ENCODE data around the gene VPS13D.

Gene VPS13D

DNA sequence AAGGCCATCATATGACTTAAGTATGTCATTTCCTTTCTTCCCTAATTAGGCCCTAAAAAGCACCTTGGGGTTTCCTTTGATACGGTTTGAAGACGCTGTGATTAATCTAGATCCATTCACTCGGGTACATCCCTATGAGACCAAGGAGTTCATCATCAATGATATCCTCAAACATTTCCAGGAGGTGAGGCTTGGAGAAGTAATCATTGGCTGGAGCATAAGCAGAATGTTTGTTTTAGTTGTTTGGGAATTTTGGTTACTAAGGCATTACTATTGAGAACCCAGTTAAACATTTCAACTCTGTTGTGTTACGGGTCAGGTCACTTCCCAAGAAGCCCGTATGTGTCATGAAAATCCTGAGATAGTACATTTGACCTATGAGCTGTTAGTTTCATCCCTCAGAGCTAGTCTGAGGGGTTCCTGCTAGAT, 185.2 kb downstream of the VPS13D start:
- peaks cover 44% of the 10 kb centered on the region for H3K36me3 ChIP-seq (ENCODE audit: control insufficient read depth, insufficient read depth, low read length)
- WGBS, 2 experiments (ENCODE audit: insufficient coverage in 2 of 2): 93 to 100% methylated on average over 2 to 3 of the region's 5 CpGs
- peaks cover 3% of the 10 kb centered on the region for H3K9me3 ChIP-seq (ENCODE audit: control insufficient read depth, low read length)
- no peaks in the 10 kb centered on the region for H3K4me1 ChIP-seq (ENCODE audit: control insufficient read depth, insufficient read depth, low read length, poor library complexity, severe bottlenecking)
- H3K4me3 ChIP-seq (ENCODE audit: extremely low read depth, insufficient read depth, low read length, poor library complexity, severe bottlenecking): no peak overlapping the region
- H3K27ac ChIP-seq (ENCODE audit: low read depth, low read length, severe bottlenecking): no peak overlapping the region

DNA sequence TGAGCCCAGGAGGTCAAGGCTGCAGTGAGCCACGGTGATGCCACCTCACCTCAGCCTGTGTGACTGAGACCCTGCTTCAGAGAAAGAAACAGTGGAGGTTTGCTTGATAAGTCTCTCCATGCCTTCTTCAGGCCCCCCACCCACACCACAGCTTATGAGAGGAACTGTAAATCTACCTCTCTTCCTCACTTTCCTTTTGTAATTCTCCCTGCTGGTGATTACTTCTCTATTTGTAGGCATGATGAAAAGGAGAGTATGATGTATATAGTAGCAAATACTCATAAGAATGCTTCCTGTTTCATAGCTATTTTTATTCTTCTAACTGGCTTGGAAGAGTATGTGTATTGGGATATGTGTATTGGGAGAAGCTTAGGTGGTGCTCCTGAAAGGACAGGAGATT, 186.3 kb downstream of the VPS13D start:
- H3K36me3 ChIP-seq (ENCODE audit: control insufficient read depth, insufficient read depth, low read length): peaks cover 41% of the 10 kb centered on the region
- 100% methylated on average over 1 of the region's 1 CpG for WGBS, 2 experiments (ENCODE audit: insufficient coverage in 2 of 2)

DNA sequence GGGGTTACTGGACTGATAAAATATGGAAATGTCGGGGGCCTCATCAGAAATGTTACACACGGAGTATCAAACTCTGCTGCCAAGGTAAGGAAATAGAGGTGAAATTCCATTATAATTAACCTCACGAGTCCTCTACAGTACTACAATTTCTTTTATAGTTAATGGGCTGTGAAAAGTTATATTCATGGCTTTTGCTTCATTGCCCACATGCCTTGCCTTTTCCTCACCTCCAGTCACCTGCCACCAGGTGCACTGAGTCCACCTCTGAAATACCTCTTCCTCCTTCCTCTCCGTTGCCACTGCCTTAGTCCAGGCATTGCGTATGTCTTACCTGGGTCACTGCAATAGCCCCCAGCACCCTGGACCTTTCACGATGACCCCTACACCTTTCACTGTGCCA, 186.9 kb downstream of the VPS13D start:
- peaks cover 36% of the 10 kb centered on the region for H3K36me3 ChIP-seq (ENCODE audit: control insufficient read depth, insufficient read depth, low read length)
- H3K27ac ChIP-seq (ENCODE audit: low read depth, low read length, severe bottlenecking): no peak overlapping the region
- 87 to 100% methylated on average over 3 of the region's 6 CpGs for WGBS, 2 experiments (ENCODE audit: insufficient coverage in 2 of 2)
- no peak overlapping the region for H3K4me3 ChIP-seq (ENCODE audit: extremely low read depth, insufficient read depth, low read length, poor library complexity, severe bottlenecking)
- no peaks in the 10 kb centered on the region for H3K4me1 ChIP-seq (ENCODE audit: control insufficient read depth, insufficient read depth, low read length, poor library complexity, severe bottlenecking)
- H3K9me3 ChIP-seq (ENCODE audit: control insufficient read depth, low read length): no peaks in the 10 kb centered on the region

More for the DNA sequence above, 186.3 kb downstream of the VPS13D start:
- Histone ChIP-seq H3K4me3 (ENCODE audit: extremely low read depth, insufficient read depth, low read length, poor library complexity, severe bottlenecking) (no peak overlapping the region), H3K27ac (ENCODE audit: low read depth, low read length, severe bottlenecking) (no peak overlapping the region), H3K4me1 (ENCODE audit: control insufficient read depth, insufficient read depth, low read length, poor library complexity, severe bottlenecking) (no peaks in the 10 kb centered on the region), H3K9me3 (ENCODE audit: control insufficient read depth, low read length) (no peaks in the 10 kb centered on the region)

DNA sequence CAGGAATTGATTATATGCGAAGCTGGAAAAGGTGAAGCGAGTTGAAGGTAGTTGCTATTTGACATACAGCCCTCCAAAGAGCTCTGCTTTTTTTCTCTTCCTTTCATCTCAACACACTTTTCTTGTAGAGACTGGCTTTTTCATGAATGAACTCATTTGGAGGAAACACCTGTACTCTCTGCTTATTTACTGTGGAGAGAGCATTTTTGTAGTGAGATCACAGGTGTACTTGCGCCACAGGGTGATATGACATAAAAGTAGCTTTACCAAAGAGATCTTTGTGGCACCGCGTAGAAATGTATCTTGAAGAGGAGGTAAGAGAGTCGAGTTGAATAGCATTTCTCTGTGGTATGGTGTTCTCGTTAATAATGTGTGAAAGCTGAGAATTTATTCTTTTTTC, 187.6 kb downstream of the VPS13D start:
- H3K4me3 ChIP-seq (ENCODE audit: extremely low read depth, insufficient read depth, low read length, poor library complexity, severe bottlenecking): no peak overlapping the region
- WGBS, 2 experiments (ENCODE audit: insufficient coverage in 2 of 2): 95 to 100% methylated on average over 1 to 4 of the region's 7 CpGs
- no peak overlapping the region for H3K27ac ChIP-seq (ENCODE audit: low read depth, low read length, severe bottlenecking)
- no peaks in the 10 kb centered on the region for H3K9me3 ChIP-seq (ENCODE audit: control insufficient read depth, low read length)
- no peaks in the 10 kb centered on the region for H3K4me1 ChIP-seq (ENCODE audit: control insufficient read depth, insufficient read depth, low read length, poor library complexity, severe bottlenecking)
- peaks cover 31% of the 10 kb centered on the region for H3K36me3 ChIP-seq (ENCODE audit: control insufficient read depth, insufficient read depth, low read length)

DNA sequence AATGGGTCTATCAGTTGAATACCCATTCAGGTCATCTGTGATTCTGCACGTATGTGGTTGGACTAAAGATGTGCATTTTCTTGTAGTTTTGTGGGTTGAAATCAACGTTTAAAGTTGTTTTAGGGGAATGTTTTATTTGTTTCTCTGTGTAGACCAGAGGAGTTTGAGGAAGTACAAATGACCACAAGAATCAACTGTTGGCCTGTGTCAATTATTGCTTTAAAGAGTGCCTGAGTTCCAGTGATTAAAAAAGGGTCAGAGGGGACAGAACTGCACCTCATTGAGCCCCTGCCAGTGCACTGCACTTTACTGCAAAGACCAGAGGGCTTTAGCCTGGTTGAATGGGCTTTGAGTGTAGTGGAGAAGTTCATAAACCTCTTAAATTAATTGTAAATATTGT, 190.3 kb downstream of the VPS13D start:
- Histone ChIP-seq H3K4me1 (ENCODE audit: control insufficient read depth, insufficient read depth, low read length, poor library complexity, severe bottlenecking) (no peaks in the 10 kb centered on the region), H3K27ac (ENCODE audit: low read depth, low read length, severe bottlenecking) (no peak overlapping the region), H3K36me3 (ENCODE audit: control insufficient read depth, insufficient read depth, low read length) (peaks cover 30% of the 10 kb centered on the region), H3K4me3 (ENCODE audit: extremely low read depth, insufficient read depth, low read length, poor library complexity, severe bottlenecking) (no peak overlapping the region), H3K9me3 (ENCODE audit: control insufficient read depth, low read length) (no peaks in the 10 kb centered on the region)
- WGBS, 2 experiments (ENCODE audit: insufficient coverage in 2 of 2): 92 to 100% methylated on average over 2 of the region's 2 CpGs

DNA sequence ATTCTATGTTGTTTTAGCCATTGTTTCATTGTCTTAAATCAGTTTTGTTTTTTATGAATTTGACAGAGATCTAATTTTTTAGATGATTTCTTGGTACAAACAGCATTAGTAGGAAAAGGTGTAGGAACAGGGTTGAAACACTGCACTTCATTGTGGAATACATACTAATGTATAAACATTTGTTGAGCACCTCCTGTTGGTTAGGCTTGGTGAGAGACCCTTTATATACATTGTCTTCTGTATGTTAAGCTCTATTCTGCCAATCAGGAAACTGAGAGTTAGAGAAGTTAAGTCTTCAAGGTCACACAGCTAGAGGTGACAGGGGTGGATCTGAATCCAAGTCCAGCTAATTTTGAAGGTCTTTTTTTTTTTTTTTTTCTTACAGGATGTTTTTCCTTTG, 192.7 kb downstream of the VPS13D start:
- Histone ChIP-seq H3K27ac (ENCODE audit: low read depth, low read length, severe bottlenecking) (no peak overlapping the region), H3K4me1 (ENCODE audit: control insufficient read depth, insufficient read depth, low read length, poor library complexity, severe bottlenecking) (no peaks in the 10 kb centered on the region), H3K4me3 (ENCODE audit: extremely low read depth, insufficient read depth, low read length, poor library complexity, severe bottlenecking) (no peak overlapping the region), H3K9me3 (ENCODE audit: control insufficient read depth, low read length) (no peaks in the 10 kb centered on the region), H3K36me3 (ENCODE audit: control insufficient read depth, insufficient read depth, low read length) (peaks cover 10% of the 10 kb centered on the region)

DNA sequence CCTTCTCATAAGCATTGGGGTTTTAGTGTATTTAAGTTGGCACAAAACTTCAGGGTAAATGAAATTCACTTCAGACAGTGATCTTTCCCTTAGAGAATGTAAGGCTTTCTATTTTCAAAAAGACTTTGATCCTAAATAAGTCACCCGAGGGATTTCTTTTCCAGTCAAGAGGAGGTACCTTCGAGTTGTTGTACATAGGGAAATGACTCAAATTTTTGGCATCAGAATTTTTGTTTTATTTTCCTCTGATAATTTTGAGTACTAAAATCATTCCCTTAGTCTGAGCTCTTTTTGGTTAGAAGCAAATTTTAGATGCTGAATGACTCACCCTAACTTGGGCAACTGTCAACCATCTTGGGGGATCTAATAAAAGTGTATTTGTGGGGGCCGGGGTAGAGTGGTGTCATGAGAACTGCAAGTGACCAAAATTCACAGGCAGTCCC, 194.3 kb downstream of the VPS13D start:
- Histone ChIP-seq H3K36me3 (ENCODE audit: control insufficient read depth, insufficient read depth, low read length) (peaks cover 4% of the 10 kb centered on the region), H3K4me3 (ENCODE audit: extremely low read depth, insufficient read depth, low read length, poor library complexity, severe bottlenecking) (no peak overlapping the region), H3K4me1 (ENCODE audit: control insufficient read depth, insufficient read depth, low read length, poor library complexity, severe bottlenecking) (no peaks in the 10 kb centered on the region), H3K9me3 (ENCODE audit: control insufficient read depth, low read length) (no peaks in the 10 kb centered on the region), H3K27ac (ENCODE audit: low read depth, low read length, severe bottlenecking) (no peak overlapping the region)
- WGBS, 2 experiments (ENCODE audit: insufficient coverage in 2 of 2): 84% methylated on average over 2 of the region's 3 CpGs; no CpG with 5 or more reads in 1 of the 2 experiments

DNA sequence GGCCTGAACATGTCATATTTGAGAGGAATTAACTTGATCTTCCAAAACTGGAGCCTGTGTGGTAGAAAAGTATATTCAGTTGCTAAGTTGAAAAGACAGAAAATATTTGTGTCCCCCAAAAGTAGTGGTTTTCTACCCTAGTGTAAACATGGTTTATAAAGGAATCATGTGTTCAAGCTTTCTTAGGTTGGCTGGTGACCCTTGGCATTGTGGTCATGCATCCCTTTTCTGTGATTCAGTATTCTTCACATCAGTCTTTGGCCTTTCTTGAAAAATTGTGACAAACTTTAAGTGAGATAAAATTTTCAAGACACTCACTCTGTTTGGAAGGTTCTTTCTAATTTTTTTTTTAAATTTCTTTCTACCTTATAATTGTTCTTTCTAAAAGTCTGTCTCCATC, 195.0 kb downstream of the VPS13D start:
- no peaks in the 10 kb centered on the region for H3K4me1 ChIP-seq (ENCODE audit: control insufficient read depth, insufficient read depth, low read length, poor library complexity, severe bottlenecking)
- H3K9me3 ChIP-seq (ENCODE audit: control insufficient read depth, low read length): no peaks in the 10 kb centered on the region
- H3K27ac ChIP-seq (ENCODE audit: low read depth, low read length, severe bottlenecking): no peak overlapping the region
- peaks cover 3% of the 10 kb centered on the region for H3K36me3 ChIP-seq (ENCODE audit: control insufficient read depth, insufficient read depth, low read length)
- no peak overlapping the region for H3K4me3 ChIP-seq (ENCODE audit: extremely low read depth, insufficient read depth, low read length, poor library complexity, severe bottlenecking)

DNA sequence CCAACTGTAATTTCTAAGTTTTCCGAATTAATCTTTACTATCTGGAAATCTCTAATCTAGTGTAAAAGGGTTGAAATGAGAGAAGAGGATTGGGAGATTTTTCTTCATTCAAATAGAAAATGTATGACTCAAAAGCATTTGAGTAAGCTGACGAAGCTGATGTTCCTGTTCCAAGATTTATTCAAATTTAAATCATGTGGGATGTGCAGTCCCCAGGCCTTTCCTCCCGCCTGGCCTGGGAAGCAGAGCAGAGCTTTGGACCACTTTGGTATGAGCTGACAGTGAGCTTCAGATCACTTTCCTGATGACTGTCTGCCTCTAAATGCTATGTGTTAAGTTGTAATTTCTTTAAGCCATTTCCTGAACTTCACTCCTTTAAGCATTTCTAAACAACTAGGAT, 196.2 kb downstream of the VPS13D start:
- Histone ChIP-seq H3K27ac (ENCODE audit: low read depth, low read length, severe bottlenecking) (no peak overlapping the region), H3K9me3 (ENCODE audit: control insufficient read depth, low read length) (no peaks in the 10 kb centered on the region)
- 90% methylated on average over 2 of the region's 3 CpGs; no CpG with 5 or more reads in 1 of the 2 experiments for WGBS, 2 experiments (ENCODE audit: insufficient coverage in 2 of 2)

DNA sequence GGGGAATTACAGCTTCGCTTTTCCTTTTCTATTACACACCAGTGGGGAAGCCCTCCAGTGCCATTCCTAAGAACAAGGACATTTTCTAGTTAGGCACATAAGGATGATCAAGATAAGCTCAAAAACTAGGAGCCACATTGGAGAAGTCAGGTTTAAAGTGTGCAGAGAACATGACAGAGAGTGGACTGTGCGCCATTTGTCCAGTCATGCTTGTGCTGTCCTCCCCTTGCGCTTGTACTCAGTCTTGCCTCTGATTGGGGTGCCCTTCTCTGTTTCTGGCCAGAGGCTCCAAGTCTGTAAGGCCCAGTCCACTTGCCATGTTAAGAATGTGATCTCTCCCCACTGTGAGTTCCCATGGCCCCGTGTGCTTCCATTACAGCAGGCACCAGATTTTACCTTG, 198.5 kb downstream of the VPS13D start:
- Histone ChIP-seq H3K4me1 (ENCODE audit: control insufficient read depth, insufficient read depth, low read length, poor library complexity, severe bottlenecking) (peaks cover 4% of the 10 kb centered on the region), H3K4me3 (ENCODE audit: extremely low read depth, insufficient read depth, low read length, poor library complexity, severe bottlenecking) (no peak overlapping the region), H3K27ac (ENCODE audit: low read depth, low read length, severe bottlenecking) (no peak overlapping the region), H3K36me3 (ENCODE audit: control insufficient read depth, insufficient read depth, low read length) (peaks cover 3% of the 10 kb centered on the region), H3K9me3 (ENCODE audit: control insufficient read depth, low read length) (no peaks in the 10 kb centered on the region)
- 88 to 100% methylated on average over 3 of the region's 4 CpGs for WGBS, 2 experiments (ENCODE audit: insufficient coverage in 2 of 2)

More for the DNA sequence above, 196.2 kb downstream of the VPS13D start:
- Histone ChIP-seq H3K4me1 (ENCODE audit: control insufficient read depth, insufficient read depth, low read length, poor library complexity, severe bottlenecking) (no peaks in the 10 kb centered on the region), H3K4me3 (ENCODE audit: extremely low read depth, insufficient read depth, low read length, poor library complexity, severe bottlenecking) (no peak overlapping the region), H3K36me3 (ENCODE audit: control insufficient read depth, insufficient read depth, low read length) (peaks cover 3% of the 10 kb centered on the region)

DNA sequence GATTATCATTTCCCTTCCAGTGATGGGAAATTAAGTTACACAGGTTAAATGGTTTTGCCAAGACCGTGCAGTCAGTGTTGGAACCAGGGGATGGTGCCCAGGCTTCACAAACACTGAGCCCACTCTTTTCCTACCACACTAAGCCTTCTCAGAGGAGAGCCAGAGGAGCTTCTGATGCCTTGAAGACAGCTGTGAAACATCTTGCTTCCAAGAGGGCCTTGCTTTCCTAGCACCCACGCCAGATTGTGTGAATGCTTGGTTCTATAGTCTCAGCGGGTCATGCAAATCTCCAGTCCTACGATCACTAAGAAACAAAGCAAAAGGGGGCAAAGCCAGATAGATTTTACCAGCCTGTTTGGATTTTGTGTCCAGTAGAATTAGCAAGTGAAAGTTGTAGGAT, 200.7 kb downstream of the VPS13D start:
- 86 to 100% methylated on average over 3 to 4 of the region's 4 CpGs for WGBS, 2 experiments (ENCODE audit: insufficient coverage in 2 of 2)
- H3K4me1 ChIP-seq (ENCODE audit: control insufficient read depth, insufficient read depth, low read length, poor library complexity, severe bottlenecking): peaks cover 21% of the 10 kb centered on the region
- H3K4me3 ChIP-seq (ENCODE audit: extremely low read depth, insufficient read depth, low read length, poor library complexity, severe bottlenecking): no peak overlapping the region

More for the DNA sequence above, 200.7 kb downstream of the VPS13D start:
- Histone ChIP-seq H3K36me3 (ENCODE audit: control insufficient read depth, insufficient read depth, low read length) (peaks cover 3% of the 10 kb centered on the region), H3K27ac (ENCODE audit: low read depth, low read length, severe bottlenecking) (no peak overlapping the region), H3K9me3 (ENCODE audit: control insufficient read depth, low read length) (no peaks in the 10 kb centered on the region)
